Measurements from ENCODE around the gene HORMAD2. TPM values are rescaled to one million over a fixed set of nuclear protein-coding genes. Genes with fewer than 3 reads are reported as not detected.
"Not testable (repeated sequence)": the region's sequence is repeated elsewhere in the genome, so short reads cannot be mapped to it uniquely, and the experiment has no call there.

Gene HORMAD2
- total RNA-seq, 1 donor from 2014 or later = not detected

DNA sequence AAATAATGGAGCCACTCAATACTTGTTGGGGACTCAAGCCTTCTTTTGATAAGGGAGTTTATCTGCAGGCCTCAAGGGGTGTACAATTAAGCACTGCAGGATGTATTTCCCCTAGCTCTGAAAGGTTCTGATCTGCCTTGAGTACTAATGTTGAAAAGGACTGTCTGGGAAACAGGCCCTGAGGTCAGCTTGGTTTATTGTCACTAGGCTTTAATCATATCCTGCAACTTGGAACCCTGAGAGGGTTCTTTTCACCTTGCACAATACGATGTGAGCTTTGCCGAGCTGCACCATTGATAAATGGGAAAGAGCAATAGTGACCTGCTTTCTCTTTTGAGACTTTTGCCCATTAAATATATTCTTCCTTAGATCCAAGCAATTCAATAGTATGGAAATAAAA, 31.6 kb upstream of the HORMAD2 start:
- intact Hi-C loops (cut with DNase I) = no loop called here
- ATAC-seq (no peak), DNase-seq (ENCODE audit: low spot score) (no peak)

DNA sequence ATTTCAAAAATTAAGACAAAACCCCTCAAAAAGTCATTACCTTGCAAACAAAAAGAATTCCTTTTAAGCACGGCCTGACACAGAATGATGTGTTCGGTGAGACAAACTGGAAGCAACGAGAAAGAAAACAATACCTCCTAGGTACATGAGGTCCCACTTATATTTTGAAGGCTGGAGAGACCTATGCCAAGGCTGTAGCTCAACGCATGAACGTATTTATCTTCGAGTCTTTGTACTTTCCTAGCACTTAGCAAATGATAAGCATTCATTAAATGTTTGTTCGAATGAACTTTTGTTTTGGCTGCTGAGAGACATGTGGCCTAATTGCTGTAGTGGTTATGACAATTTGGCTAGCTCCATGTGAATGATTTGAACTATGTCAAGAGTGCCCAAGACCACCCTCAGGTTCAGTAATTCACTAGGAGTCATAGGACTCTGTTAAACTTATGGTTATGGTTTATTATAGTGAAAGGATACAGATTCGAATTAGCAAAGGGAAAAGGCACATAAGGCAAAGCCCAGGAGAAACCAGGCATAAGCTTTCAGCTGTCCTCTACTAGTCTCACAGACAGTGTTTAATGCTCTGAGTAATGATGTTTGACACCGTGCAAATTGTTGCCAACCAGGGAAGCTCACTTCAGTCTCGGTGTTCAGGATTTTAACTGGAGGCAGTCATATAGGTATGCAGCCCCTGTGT, 26.0 kb upstream of the HORMAD2 start:
- intact Hi-C loops (cut with DNase I) = no loop called here
- ATAC-seq = no peak
- no peak for DNase-seq (ENCODE audit: low spot score)

DNA sequence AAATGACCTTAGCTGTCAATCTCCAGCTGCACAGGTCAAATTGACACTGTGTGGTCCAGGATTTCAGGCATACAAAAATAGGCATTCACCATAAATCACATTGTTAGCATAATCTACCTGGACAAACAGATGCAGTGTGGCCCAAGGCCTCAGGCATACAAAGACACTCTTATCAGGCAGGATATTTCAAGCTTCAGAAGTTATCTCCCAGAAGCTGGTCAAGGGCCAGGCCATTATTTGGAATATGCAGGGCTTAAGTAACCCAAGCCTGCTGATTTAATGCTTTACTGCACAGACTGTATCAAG, 25.5 kb upstream of the HORMAD2 start:
- no peak for ATAC-seq

DNA sequence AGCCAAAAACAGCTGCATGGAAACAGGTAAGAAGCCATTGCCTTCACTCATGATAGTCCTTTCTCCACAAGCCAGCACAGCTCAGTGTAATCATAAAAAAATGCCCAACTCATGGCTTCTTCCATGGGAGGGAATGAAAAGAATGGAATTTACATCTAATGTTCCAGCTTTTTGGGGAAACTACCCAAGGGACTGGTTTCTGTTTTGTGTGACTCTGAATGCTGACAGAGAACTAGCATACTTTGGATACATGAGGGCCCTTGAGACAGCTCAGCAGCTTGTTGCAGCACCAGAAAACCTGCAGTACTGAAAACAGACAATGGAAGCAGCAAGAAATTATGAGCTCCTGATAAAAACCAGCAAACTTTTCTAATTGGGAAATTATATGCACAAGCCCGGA, 24.2 kb upstream of the HORMAD2 start:
- intact Hi-C loops (cut with DNase I) = no loop called here
- ATAC-seq = no peak
- DNase-seq (ENCODE audit: low spot score) = no peak

More for the DNA sequence above, 25.5 kb upstream of the HORMAD2 start:
- no peak for DNase-seq (ENCODE audit: low spot score)
- intact Hi-C loops (cut with DNase I) = no loop called here

DNA sequence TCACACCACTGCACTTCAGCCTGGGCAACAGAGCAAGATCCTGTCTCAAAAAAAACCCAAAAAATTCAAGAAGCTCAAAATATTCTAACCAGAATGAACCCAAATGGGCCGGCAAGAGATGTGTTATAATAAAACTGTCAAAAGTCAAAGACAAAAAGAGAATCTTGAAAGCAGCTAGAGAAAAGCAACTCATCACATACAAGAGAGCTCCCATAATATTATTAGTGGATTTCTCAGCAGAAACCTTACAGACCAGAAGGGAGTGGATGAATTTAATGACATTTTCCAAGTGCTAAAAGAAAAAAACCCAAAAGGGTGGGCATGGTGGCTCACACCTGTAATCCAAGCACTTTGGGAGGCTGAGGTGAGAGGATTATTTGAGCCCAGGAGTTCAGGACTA, 22.9 kb upstream of the HORMAD2 start:
- DNase-seq (ENCODE audit: low spot score) = no peak
- no peak for ATAC-seq
- intact Hi-C loops (cut with DNase I) = no loop called here

DNA sequence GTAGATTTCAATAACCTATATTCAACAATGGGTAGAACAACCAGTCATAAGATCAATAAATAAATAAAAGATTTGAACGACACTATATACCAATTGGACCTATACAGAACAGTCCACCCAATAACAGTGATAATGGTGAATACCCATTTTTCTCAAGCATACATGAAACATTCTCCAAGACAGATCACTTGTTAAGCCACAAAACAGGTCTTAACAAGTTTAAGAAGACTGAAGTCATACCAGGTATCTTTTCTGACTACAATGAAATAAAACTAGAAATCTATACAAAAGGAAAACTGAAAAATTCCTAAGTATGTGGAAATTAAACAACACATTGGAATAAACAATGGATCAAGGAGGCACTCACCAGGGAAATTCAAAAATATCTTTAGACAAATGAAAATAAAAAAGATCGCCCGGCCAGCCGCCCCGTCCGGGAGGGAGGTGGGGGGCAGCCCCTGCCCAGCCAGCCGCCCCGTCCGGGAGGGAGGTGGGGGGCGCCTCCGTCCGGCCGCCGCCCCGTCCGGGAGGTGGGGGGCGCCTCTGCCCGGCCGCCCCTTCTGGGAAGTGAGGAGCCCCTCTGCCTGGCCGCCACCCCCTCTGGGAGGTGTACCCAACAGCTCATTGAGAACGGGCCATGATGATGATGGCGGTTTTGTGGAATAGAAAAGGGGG, 20.8 kb upstream of the HORMAD2 start:
- ATAC-seq; DNase-seq (ENCODE audit: low spot score); intact Hi-C loops (cut with DNase I): not testable (repeated sequence)

DNA sequence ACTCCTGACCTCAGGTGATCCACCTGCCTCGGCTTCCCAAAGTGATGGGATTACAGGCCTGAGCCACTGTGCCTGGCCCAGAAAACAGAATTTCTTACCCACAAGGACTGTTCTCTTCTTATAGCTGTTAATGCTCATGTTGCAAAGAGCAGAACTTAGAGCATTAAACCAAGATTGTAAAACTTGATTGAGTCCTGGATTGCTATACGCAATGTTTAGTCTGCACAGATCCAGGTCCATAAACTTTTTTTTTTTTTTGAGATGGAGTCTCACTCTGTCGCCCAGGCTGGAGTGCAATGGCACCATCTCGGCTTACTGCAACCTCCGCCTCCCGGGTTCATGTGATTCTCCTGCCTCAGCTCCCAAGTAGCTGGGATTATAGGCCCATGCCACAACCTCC, 19.2 kb upstream of the HORMAD2 start:
- DNase-seq (ENCODE audit: low spot score); ATAC-seq; intact Hi-C loops (cut with DNase I): not testable (repeated sequence)

- no peak for ATAC-seq
- no peak for DNase-seq (ENCODE audit: low spot score)
- intact Hi-C loops (cut with DNase I) = no loop called here
Observed at GRCh38 chr22:30062259-30062658, 18.0 kb upstream of the HORMAD2 start.

DNA sequence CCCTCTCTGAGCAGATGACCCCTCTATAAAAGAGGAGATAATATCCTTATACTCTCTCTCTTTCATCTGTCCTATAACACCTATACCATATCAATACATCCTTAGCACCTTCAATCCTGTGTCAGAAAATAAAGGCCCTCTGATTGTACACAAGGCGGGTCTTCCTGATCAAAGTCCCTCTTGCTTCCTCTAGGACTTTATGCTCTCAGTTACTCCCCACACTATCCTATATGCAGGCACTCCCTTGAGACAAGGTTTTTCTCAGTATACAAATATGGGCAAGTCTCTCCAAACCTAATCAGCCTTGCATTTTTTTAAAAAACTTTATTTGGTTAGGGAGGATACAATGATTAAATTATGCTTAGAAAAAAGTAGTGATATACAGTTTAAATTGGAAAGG, 17.3 kb upstream of the HORMAD2 start:
- ATAC-seq = no peak
- intact Hi-C loops (cut with DNase I) = no loop called here
- DNase-seq (ENCODE audit: low spot score) = no peak

- DNase-seq (ENCODE audit: low spot score) (no peak), ATAC-seq (no peak)
- intact Hi-C loops (cut with DNase I) = no loop called here
Observed at GRCh38 chr22:30064172-30064571, 16.1 kb upstream of the HORMAD2 start.

- intact Hi-C loops (cut with DNase I) = loop anchor here (10.0 kb wide), 1 partner anchor 439 kb away; no protein-coding TSS in a partner anchor
- ATAC-seq (no peak), DNase-seq (ENCODE audit: low spot score) (no peak)
Observed at GRCh38 chr22:30073743-30074142, 6.5 kb upstream of the HORMAD2 start.

GRCh38 chr22:30074147-30074546, 6.1 kb upstream of the HORMAD2 start:
- DNase-seq (ENCODE audit: low spot score) (no peak), ATAC-seq (no peak)
- intact Hi-C loops (cut with DNase I) = loop anchor here (10.0 kb wide), 1 partner anchor 439 kb away; no protein-coding TSS in a partner anchor

DNA sequence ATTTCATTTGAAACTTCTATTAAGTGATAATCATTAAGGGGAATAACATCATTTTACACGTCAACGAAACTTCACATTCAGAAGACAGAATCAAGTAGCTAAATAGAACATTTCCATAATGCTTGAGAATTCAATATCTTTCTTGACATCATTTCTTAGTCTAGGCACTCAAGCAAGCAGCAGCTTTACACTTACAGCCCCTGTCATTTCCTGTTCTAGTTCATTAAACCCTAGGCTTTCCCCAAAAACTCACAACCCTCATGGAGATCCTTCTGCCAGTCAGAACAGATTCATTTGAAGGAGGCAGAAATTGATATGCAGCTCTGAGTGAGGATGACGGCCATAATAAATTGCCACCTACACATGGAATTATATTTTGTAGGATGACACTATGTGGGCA, 5.3 kb upstream of the HORMAD2 start:
- no peak for DNase-seq (ENCODE audit: low spot score)
- intact Hi-C loops (cut with DNase I) = loop anchor here (10.0 kb wide), 1 partner anchor 440 kb away; no protein-coding TSS in a partner anchor
- ATAC-seq = no peak

DNA sequence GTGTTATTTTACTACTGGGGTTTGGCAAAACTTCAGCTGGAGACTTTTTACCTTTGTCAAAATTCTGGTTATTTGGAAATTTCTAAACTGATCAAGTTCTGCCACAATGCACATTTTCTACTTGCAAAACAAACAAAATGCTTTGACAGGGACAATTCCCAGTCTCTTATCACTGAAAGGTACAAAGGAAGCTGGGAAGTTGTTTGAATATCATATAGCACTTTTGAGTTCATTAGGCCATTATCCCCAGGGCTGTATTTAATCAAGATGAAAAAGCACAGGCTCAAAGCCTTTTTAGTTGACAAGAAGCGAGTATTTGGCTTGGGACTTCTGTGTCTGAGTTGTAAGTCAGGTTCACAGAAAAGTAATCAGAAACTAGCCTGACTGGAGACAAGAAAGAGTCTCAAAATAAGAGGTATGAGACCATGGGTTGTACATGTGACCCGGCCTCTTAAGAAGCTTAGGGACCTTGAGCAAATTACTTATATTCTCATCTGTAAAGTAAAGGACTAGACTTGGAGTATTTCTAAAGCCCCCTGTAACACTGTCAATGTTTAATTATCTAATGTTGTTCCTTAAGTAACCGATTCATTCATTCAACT, 2.9 kb upstream of the HORMAD2 start:
- DNase-seq (ENCODE audit: low spot score) (no peak), ATAC-seq (no peak)
- intact Hi-C loops (cut with DNase I) = loop anchor here (10.0 kb wide), 1 partner anchor 443 kb away; no protein-coding TSS in a partner anchor

- ATAC-seq (no peak), DNase-seq (ENCODE audit: low spot score) (no peak)
- intact Hi-C loops (cut with DNase I) = loop anchor here (10.0 kb wide), 1 partner anchor 444 kb away; no protein-coding TSS in a partner anchor
Observed at GRCh38 chr22:30078320-30079311, 1.6 kb upstream of the HORMAD2 start.

DNA sequence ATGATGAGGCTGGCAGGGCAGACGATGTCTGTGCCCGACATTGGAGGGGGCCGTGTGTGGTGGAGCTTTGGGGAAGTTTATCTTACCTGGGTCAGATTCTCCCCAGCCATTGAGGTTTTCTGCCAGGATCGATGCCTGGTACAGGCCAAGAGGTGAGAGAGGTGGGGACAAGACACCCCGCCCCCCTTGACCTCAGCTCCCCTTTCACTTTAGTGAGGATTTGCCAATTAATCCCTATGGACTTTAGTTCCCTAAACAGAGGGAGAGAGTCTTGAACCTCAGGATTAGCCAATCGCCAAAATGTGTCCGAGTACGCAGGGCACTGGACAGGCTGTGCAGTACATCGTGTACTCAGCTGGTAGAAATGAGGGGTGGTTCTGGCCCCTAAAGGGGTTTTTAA, 541 bp downstream of the HORMAD2 start:
- ATAC-seq (no peak), DNase-seq (ENCODE audit: low spot score) (no peak)
- intact Hi-C loops (cut with DNase I) = no loop called here

GRCh38 chr22:30086496-30086895, 6.2 kb downstream of the HORMAD2 start:
- intact Hi-C loops (cut with DNase I) = no loop called here
- no peak for ATAC-seq

GRCh38 chr22:30087037-30087436, 6.8 kb downstream of the HORMAD2 start:
- ATAC-seq; intact Hi-C loops (cut with DNase I); DNase-seq (ENCODE audit: low spot score): not testable (repeated sequence)

More at GRCh38 chr22:30086496-30086895, 6.2 kb downstream of the HORMAD2 start:
- no peak for DNase-seq (ENCODE audit: low spot score)

GRCh38 chr22:30087611-30088010, 7.3 kb downstream of the HORMAD2 start:
- intact Hi-C loops (cut with DNase I) = no loop called here
- ATAC-seq (no peak), DNase-seq (ENCODE audit: low spot score) (no peak)
